SK-N-SH treated with all-trans-retinoic acid at 6 μM for 48 hours (cell line): Measurements from ENCODE around the gene RBPMS2.

Experiments
- ATAC-seq: fragments of 200-7000 bp; cut with Tn5 transposase; 3 replicates; pipeline ENCODE4 v1.9.1; 2020; ENCODE audit warnings: mild to moderate bottlenecking, moderate library complexity
- ARNTL ChIP-seq: fragments of 450-650 bp; formaldehyde crosslinking; IDR thresholded peaks from 2 replicates; pipeline ENCODE4 v1.5.0; 2020; ENCODE audit warnings: low read depth, mild to moderate bottlenecking, moderate library complexity, borderline replicate concordance
- BACH2 ChIP-seq: fragments of 250-450 bp; sonication (Bioruptor Pico); IDR thresholded peaks from 2 replicates; pipeline ENCODE4 v1.9.0; 2021; ENCODE audit warnings: mild to moderate bottlenecking, borderline replicate concordance
- CSDC2 ChIP-seq: fragments of 250-450 bp; sonication (Bioruptor Pico); IDR thresholded peaks from 2 replicates; pipeline ENCODE4 v1.5.0; 2020; ENCODE audit warnings: mild to moderate bottlenecking, moderate library complexity
- ISL1 ChIP-seq: fragments of 250-450 bp; sonication (Bioruptor Pico); IDR thresholded peaks from 2 replicates; pipeline ENCODE4 v2.1.2; 2022; ENCODE audit warnings: mild to moderate bottlenecking, moderate library complexity
- OSR1 ChIP-seq: fragments of 250-450 bp; sonication (Bioruptor Pico); IDR thresholded peaks from 2 replicates; pipeline ENCODE4 v1.8.0; 2022; ENCODE audit warnings: moderate library complexity, mild to moderate bottlenecking, inconsistent platforms
- RARB ChIP-seq: fragments of 250-450 bp; sonication (Bioruptor Pico); IDR thresholded peaks from 2 replicates; pipeline ENCODE4 v1.8.0; 2021; ENCODE audit warnings: mild to moderate bottlenecking, moderate library complexity
- SNAI2 ChIP-seq: fragments of 250-450 bp; sonication (Bioruptor Pico); IDR thresholded peaks from 2 replicates; pipeline ENCODE4 v1.5.0; 2020; ENCODE audit warnings: mild to moderate bottlenecking, moderate library complexity
- TCF4 ChIP-seq: fragments of 250-450 bp; sonication (Bioruptor Pico); IDR thresholded peaks from 2 replicates; pipeline ENCODE4 v1.8.0; 2021; ENCODE audit warnings: mild to moderate bottlenecking, moderate library complexity, borderline replicate concordance
- TOX ChIP-seq: fragments of 250-450 bp; sonication (Bioruptor Pico); IDR thresholded peaks from 2 replicates; pipeline ENCODE4 v1.8.0; 2021; ENCODE audit warnings: mild to moderate bottlenecking, moderate library complexity, borderline replicate concordance
- ZC3H10 ChIP-seq: fragments of 250-450 bp; sonication (Bioruptor Pico); IDR thresholded peaks from 2 replicates; pipeline ENCODE4 v1.5.1; 2021; ENCODE audit warnings: mild to moderate bottlenecking, moderate library complexity
- ZFP3 ChIP-seq: fragments of 250-450 bp; sonication (Bioruptor Pico); IDR thresholded peaks from 2 replicates; pipeline ENCODE4 v1.5.0; 2020; ENCODE audit warnings: mild to moderate bottlenecking, moderate library complexity
- ZFP30 ChIP-seq: fragments of 450-650 bp; formaldehyde crosslinking; IDR thresholded peaks from 2 replicates; pipeline ENCODE4 v1.5.0; 2022; ENCODE audit warnings: mild to moderate bottlenecking, moderate library complexity
- ZNF565 ChIP-seq: fragments of 450-650 bp; formaldehyde crosslinking; conservative IDR thresholded peaks from 2 replicates; pipeline ENCODE4 v1.5.0; 2020; ENCODE audit warnings: low read depth, mild to moderate bottlenecking, moderate library complexity
- ZNF70 ChIP-seq: fragments of 450-650 bp; formaldehyde crosslinking; IDR thresholded peaks from 2 replicates; pipeline ENCODE4 v1.5.0; 2020; ENCODE audit warnings: mild to moderate bottlenecking, moderate library complexity
- ZNF8 ChIP-seq: fragments of 450-650 bp; formaldehyde crosslinking; IDR thresholded peaks from 2 replicates; pipeline ENCODE4 v1.5.0; 2020; ENCODE audit warnings: mild to moderate bottlenecking, moderate library complexity
- TF ChIP-seq, protein P1 (sequence below): fragments of 250-450 bp; sonication (Bioruptor Pico); IDR thresholded peaks from 2 replicates; pipeline ENCODE4 v1.8.0; 2020; ENCODE audit warnings: mild to moderate bottlenecking, moderate library complexity, borderline replicate concordance
- TF ChIP-seq, protein P2 (sequence below): fragments of 250-450 bp; sonication (Bioruptor Pico); IDR thresholded peaks from 2 replicates; pipeline ENCODE4 v1.5.1; 2020; ENCODE audit warnings: low read depth, mild to moderate bottlenecking, moderate library complexity
- TF ChIP-seq, protein P3 (sequence below): fragments of 250-450 bp; sonication (Bioruptor Pico); IDR thresholded peaks from 2 replicates; pipeline ENCODE4 v1.8.0; 2021; ENCODE audit warnings: low read depth, mild to moderate bottlenecking, moderate library complexity, borderline replicate concordance
- TF ChIP-seq, protein P4 (sequence below): fragments of 250-450 bp; sonication (Bioruptor Pico); IDR thresholded peaks from 2 replicates; pipeline ENCODE4 v1.5.1; 2021; ENCODE audit warnings: mild to moderate bottlenecking, moderate library complexity
- TF ChIP-seq, protein P5 (sequence below): fragments of 250-450 bp; sonication (Bioruptor Pico); IDR thresholded peaks from 2 replicates; pipeline ENCODE4 v1.5.0; 2020; ENCODE audit warnings: mild to moderate bottlenecking, moderate library complexity

The RBPMS2 gene

DNA sequence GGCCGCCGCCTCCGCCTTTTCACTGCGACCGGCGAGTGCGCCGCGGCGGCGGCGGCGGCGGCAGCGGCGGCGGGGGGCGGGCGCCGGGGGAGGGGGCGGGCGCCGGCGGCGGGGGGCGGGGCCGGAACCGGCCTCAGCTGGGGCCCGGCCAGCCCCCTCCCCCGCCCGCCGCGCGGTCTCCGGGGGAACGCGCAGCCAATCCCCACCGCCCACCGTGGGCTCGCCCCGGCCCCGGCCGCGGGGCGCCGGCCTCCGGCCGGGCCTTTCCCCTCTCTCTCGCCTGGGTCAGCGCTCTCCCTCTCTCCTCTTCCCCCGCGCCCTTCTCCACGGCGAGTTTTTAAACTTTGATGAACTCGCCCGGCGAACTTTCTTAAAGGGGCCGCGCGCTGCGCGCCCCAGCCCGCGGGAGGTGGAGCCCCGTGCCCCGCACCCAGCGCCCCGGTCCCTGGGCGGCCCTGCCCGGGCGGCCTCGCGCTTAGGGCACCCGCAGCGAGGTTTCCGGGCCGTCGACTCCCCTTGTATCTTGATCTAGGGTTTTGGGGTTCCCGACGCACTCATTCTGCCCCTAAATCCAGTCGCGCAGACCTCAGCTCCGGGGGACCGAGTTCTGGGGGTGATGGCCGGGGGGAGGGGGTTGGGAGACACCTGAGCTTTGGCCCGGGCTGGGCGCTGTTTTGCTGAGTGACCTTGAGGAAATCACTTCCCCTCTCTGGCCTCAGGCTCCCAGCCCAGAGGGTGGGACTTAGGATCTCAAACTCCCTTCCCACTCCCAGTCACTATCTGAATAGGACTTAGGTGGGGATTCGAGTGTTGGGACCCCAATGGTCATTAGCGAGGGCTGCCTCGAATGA is at the start of gene RBPMS2:
RBPMS2 (minus strand) TSS at position 39 of the 851 bp plus-strand sequence. CDS start 270 bp downstream, outside the sequence.
- TF ChIP-seq ZC3H10 (CRISPR knock-in tag) (no peak), ZNF565 (CRISPR knock-in tag) (no peak), ZFP30 (no peak), RARB (CRISPR knock-in tag) (no peak), SNAI2 (CRISPR knock-in tag) (no peak), TCF4 (CRISPR knock-in tag) (no peak), BACH2 (CRISPR knock-in tag) (no peak), ISL1 (CRISPR knock-in tag) (no peak)
- TF ChIP-seq, protein P1, sequence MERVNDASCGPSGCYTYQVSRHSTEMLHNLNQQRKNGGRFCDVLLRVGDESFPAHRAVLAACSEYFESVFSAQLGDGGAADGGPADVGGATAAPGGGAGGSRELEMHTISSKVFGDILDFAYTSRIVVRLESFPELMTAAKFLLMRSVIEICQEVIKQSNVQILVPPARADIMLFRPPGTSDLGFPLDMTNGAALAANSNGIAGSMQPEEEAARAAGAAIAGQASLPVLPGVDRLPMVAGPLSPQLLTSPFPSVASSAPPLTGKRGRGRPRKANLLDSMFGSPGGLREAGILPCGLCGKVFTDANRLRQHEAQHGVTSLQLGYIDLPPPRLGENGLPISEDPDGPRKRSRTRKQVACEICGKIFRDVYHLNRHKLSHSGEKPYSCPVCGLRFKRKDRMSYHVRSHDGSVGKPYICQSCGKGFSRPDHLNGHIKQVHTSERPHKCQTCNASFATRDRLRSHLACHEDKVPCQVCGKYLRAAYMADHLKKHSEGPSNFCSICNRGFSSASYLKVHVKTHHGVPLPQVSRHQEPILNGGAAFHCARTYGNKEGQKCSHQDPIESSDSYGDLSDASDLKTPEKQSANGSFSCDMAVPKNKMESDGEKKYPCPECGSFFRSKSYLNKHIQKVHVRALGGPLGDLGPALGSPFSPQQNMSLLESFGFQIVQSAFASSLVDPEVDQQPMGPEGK (CRISPR knock-in tag): no peak
- TF ChIP-seq, protein P2, sequence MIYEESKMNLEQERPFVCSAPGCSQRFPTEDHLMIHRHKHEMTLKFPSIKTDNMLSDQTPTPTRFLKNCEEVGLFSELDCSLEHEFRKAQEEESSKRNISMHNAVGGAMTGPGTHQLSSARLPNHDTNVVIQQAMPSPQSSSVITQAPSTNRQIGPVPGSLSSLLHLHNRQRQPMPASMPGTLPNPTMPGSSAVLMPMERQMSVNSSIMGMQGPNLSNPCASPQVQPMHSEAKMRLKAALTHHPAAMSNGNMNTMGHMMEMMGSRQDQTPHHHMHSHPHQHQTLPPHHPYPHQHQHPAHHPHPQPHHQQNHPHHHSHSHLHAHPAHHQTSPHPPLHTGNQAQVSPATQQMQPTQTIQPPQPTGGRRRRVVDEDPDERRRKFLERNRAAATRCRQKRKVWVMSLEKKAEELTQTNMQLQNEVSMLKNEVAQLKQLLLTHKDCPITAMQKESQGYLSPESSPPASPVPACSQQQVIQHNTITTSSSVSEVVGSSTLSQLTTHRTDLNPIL (CRISPR knock-in tag): no peak
- TF ChIP-seq, protein P3, sequence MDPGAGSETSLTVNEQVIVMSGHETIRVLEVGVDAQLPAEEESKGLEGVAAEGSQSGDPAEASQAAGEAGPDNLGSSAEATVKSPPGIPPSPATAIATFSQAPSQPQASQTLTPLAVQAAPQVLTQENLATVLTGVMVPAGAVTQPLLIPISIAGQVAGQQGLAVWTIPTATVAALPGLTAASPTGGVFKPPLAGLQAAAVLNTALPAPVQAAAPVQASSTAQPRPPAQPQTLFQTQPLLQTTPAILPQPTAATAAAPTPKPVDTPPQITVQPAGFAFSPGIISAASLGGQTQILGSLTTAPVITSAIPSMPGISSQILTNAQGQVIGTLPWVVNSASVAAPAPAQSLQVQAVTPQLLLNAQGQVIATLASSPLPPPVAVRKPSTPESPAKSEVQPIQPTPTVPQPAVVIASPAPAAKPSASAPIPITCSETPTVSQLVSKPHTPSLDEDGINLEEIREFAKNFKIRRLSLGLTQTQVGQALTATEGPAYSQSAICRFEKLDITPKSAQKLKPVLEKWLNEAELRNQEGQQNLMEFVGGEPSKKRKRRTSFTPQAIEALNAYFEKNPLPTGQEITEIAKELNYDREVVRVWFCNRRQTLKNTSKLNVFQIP: no peak
- peak; percentile 68 for ATAC-seq

DNA sequence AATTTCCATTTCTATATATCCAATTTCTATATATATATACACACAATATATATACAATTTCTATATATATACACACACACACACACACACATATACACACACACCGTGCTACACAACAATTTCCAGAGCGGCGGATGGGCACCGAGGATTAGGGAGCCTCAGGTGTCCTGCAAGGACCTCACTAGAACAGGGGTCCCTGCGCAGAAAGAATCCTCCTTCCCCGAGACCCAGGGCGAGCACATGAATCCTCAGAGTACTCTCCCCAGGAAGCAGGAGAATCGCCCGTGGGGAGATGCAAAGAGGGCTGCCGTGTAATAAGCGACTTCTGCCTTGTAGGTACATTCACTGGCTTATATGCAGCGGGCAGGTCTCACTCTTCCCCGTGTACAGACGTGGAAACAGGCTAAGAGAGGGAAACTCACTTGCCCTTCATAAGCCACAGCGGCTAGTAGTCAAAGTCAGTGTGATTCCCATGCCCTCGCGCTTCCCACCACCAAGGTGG is 49.6 kb upstream of the RBPMS2 start:
- peak; percentile 32 for ATAC-seq
- no peak for TF ChIP-seq RARB (CRISPR knock-in tag)
- no peak for TF ChIP-seq ZFP3 (CRISPR knock-in tag)
- no peak for TF ChIP-seq OSR1 (CRISPR knock-in tag)
- no peak for TF ChIP-seq TOX (CRISPR knock-in tag)
- TF ChIP-seq ISL1 (CRISPR knock-in tag): no peak
- no peak for TF ChIP-seq ZNF565 (CRISPR knock-in tag)
- no peak for TF ChIP-seq ZNF70 (CRISPR knock-in tag)
- TF ChIP-seq CSDC2: no peak
- TF ChIP-seq, protein P1 (CRISPR knock-in tag): no peak
- TF ChIP-seq ARNTL: no peak
- TF ChIP-seq, protein P3: no peak

DNA sequence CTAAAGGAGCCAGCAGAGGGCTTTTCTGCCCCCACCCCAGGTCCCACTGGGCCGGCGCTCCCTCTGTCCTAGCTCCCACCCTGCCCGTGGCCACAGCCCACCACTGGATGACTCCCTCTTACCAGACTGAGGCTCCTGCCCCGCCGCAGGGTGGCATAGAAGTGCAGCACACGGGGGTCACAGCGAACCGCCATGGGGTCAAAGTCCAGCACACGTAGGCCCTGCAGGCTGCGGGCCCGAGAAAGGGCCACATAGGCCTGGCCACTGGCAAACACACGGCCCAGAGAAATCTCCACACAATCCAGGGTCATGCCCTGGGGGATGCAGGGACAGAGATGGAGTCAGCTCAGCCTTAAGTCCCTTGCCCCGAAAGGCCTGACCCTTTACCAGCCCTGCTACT is 41.1 kb upstream of the RBPMS2 start:
- ATAC-seq: no peak
- TF ChIP-seq, protein P4, sequence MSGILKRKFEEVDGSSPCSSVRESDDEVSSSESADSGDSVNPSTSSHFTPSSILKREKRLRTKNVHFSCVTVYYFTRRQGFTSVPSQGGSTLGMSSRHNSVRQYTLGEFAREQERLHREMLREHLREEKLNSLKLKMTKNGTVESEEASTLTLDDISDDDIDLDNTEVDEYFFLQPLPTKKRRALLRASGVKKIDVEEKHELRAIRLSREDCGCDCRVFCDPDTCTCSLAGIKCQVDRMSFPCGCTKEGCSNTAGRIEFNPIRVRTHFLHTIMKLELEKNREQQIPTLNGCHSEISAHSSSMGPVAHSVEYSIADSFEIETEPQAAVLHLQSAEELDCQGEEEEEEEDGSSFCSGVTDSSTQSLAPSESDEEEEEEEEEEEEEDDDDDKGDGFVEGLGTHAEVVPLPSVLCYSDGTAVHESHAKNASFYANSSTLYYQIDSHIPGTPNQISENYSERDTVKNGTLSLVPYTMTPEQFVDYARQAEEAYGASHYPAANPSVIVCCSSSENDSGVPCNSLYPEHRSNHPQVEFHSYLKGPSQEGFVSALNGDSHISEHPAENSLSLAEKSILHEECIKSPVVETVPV (CRISPR knock-in tag): no peak
- no peak for TF ChIP-seq TCF4 (CRISPR knock-in tag)
- TF ChIP-seq, protein P1 (CRISPR knock-in tag): no peak
- no peak for TF ChIP-seq OSR1 (CRISPR knock-in tag)
- TF ChIP-seq, protein P5, sequence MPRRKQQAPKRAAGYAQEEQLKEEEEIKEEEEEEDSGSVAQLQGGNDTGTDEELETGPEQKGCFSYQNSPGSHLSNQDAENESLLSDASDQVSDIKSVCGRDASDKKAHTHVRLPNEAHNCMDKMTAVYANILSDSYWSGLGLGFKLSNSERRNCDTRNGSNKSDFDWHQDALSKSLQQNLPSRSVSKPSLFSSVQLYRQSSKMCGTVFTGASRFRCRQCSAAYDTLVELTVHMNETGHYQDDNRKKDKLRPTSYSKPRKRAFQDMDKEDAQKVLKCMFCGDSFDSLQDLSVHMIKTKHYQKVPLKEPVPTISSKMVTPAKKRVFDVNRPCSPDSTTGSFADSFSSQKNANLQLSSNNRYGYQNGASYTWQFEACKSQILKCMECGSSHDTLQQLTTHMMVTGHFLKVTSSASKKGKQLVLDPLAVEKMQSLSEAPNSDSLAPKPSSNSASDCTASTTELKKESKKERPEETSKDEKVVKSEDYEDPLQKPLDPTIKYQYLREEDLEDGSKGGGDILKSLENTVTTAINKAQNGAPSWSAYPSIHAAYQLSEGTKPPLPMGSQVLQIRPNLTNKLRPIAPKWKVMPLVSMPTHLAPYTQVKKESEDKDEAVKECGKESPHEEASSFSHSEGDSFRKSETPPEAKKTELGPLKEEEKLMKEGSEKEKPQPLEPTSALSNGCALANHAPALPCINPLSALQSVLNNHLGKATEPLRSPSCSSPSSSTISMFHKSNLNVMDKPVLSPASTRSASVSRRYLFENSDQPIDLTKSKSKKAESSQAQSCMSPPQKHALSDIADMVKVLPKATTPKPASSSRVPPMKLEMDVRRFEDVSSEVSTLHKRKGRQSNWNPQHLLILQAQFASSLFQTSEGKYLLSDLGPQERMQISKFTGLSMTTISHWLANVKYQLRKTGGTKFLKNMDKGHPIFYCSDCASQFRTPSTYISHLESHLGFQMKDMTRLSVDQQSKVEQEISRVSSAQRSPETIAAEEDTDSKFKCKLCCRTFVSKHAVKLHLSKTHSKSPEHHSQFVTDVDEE (CRISPR knock-in tag): no peak
- no peak for TF ChIP-seq ISL1 (CRISPR knock-in tag)
- TF ChIP-seq ZFP30: no peak
- TF ChIP-seq ZNF70 (CRISPR knock-in tag): no peak
- TF ChIP-seq ZNF8: no peak
- TF ChIP-seq SNAI2 (CRISPR knock-in tag): no peak
- TF ChIP-seq ZFP3 (CRISPR knock-in tag): no peak
